HG03354 (cell line): Measurements from ENCODE around the gene TMTC1.

Experiments
- ATAC-seq: cut with Tn5 transposase; IDR thresholded peaks from one replicate; pipeline ENCODE4 v1.9.1; 2021; ENCODE audit warnings: mild to moderate bottlenecking; ENCODE audit not compliant: unreplicated experiment, poor library complexity, severe bottlenecking

Gene TMTC1

DNA sequence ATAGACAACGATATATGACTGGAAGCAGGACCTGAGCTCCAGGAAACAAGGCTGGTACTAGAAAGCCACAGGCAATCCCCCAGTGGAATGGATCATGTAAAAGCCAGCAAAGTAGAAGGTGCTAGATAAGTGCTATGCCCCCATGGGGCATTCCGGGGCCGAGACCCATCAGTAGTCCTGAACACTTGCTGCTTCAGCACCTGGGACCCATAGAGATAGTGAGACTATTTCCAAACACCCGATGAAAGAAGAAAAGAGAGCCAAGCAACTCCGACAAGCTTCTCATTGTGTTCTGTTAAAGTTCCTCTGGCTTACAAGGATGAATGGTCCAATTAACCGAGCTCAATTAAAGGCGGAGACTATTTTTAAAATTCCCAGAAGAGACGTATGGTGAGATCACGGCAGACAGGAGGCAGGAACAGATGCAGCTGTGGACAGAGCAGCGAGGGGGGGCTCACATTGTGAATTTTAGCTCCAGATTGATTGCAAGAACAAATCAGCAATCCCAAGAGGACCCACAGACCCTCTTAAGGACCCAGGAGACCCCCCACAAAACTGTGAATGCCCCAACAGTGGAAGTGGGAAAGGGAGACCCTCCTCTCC is 143.7 kb downstream of the TMTC1 start:
- ATAC-seq = no peak

DNA sequence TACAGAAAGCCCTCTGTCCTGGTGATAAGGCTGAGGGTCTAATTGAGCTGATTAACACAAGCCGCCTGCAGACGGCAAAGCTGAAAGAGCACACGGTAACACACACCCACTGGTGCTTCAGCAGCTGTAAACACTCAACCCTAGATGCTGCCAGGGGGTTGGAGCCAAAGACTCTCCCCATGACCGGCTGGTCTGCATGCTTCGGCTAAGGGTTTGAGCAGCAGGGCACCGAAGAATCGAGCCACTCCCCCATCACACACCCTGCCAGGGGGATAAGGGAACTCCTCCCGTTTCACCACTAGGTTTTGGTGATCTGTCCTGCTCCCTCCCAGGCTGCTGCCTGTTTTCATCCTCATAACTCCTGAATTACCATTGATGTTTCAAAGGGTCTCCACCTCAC is 145.2 kb downstream of the TMTC1 start:
- ATAC-seq = no peak

DNA sequence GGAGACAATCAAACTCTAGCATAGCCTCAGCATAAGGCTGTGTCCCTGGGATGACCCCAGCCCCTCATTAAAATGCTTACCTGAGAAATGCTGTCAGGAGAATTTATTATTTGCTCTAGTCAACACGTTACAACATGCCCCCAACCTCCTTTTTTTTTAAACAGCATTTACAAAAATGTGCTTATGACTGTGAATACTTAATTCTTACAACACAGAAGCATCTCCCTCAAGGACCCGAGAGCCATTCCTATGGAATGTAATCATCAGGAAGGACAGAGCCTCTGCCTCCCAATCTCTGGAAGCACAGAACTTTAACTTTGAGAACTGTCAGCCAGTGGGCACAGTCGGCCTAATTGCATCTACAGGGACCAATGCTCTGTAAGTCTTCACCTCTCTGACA is 149.7 kb downstream of the TMTC1 start:
- no peak for ATAC-seq

DNA sequence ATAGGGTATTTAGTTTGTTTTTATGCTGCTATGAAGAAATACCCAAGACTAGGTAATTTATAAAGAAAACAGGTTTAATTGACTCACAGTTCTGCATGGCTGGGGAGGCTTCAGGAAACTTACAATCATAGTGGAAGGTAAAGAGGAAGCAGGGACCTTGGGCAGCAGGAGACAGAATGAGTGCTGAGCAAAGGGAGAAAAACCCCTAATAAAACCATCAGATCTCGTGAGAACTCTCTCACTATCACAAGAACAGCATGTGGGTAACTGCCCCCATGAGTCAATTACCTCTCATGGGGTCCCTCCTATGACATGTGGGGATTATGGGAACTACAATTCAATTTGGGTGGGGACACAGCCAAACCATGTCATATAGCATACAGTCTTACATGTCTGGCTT is 153.6 kb downstream of the TMTC1 start:
- peak; percentile 60 for ATAC-seq

DNA sequence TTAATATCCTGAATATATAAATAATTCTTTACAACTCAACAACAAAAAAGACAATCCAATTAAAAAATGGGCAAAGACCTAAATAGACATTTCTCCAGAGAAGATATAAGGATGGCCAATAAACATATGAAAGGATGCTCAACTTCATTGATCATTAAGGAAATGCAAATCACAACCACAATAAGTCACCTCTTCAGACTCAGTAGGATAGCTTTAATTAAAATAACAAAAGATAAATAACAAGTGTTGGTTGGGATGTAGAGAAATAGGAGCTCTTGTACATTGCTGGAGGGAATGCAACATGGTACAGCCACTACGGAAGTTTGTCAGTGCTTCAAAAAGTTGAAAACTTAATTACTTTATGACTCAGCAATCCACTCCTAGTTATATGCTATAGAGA is 156.5 kb downstream of the TMTC1 start:
- no peak for ATAC-seq

DNA sequence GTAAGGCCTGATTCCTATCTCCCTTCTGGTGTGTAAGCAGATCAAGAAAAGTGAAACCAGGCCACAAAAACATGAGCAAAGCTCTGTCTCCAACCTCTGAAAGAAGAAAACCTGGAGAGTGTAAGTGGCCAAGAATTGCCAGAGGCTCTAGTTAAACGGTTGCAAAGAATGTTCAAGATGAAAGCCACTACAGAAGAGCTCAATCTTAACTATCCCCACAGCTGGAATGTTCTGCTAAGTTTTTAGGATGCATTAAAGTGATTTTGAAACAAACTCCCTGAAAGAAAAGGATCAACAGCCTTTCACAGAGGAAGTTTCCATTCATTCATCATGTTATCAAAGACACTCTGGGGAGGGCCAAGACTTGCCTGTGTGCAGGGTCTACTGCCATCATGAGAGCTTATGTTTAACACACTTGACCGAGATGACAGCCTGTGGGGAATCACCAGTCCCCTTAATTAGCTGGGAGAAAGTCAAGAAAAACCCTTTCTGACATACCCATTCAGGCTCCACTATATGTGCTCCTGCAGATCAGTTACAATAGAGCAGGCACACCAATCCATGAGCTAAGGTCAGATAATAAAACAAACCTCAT is 158.3 kb downstream of the TMTC1 start:
- no peak for ATAC-seq

DNA sequence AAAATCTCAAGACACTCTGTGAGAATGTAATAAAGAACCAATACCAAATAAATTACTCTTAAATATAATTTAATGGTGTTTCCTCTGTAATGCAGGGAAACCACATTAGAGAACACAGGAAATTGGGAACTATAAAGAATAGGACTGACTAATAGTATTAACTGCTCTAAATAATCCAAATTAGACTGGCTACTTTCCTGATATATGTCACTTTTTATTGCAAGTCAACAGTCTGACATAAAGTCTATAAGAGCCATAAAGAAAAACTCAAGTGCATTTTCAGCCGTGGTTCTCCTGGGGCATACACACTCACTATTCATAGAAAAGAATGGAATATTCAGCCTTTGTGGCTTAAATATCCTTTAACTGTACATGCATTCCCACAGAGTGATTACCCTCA is 161.5 kb downstream of the TMTC1 start:
- ATAC-seq = no peak

DNA sequence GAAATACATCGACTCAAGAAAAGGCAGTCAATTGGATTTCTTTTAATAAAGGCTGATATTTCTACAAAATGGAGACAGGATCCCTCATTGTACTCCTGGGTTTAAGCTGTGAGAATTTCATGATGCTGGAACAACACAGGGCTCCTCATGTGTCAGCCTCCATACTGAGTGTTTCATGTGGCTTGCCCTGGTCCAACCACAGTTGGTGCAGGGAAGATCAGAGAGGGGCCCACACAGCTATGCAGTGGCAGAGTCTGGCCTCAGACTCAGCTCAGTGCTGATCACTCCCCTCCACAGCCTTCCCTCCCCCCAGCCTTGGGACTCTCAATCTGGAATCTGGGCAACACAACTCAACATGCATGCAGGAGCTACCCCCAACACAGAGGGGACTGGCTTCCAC is 163.7 kb downstream of the TMTC1 start:
- no peak for ATAC-seq

DNA sequence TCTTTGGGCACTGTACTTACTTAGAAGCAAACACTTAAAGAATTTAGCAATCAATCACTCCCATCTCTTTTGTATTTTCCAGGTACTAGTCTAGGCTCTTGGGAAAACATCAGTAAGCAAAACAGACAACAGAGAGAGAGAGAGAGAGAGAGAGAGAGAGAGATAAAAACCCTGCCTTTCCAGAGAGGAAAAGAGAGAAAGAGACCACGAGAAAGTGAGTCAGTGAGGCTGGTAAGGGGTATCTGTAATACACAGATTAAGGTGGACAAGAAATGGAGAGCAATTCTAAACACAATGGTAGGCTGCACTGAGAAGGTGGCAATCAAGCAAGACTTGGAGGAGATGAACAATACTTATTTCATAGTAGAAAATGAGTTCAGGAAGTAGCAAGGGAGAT is 166.3 kb downstream of the TMTC1 start:
- no peak for ATAC-seq

DNA sequence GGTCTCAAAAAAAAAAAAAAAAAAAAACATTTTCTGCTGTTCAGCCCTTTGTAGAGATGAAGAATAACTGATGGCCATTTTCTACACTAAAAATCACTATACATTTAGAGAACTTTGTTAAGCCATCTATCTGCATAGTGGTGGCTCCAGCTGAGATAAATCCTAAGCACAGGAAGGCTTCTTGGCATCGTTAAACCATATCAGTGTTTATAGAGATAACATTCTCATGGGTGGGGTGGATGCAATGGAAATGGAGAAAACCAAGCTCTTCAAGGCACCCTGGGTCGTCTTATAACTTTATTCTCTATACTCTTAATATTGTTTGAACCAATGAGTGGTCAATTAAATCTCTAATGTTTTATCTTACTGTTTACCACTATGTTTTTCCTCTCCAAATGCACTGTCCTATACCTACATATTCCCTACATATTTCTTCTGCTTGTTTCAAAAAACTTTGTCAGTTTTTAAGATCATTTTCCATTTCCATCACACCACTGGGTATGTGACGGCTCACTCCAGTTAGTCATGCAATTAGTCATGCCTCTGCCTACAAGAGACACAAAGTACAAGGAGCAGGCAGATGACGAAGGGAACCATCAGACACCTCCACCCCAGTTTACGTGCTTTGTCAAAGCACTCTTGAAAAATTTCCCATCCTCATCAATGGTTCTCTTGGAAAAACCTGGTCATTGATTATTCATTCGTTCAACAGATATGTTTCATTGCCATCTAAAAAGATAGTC is 166.9 kb downstream of the TMTC1 start:
- no peak for ATAC-seq

DNA sequence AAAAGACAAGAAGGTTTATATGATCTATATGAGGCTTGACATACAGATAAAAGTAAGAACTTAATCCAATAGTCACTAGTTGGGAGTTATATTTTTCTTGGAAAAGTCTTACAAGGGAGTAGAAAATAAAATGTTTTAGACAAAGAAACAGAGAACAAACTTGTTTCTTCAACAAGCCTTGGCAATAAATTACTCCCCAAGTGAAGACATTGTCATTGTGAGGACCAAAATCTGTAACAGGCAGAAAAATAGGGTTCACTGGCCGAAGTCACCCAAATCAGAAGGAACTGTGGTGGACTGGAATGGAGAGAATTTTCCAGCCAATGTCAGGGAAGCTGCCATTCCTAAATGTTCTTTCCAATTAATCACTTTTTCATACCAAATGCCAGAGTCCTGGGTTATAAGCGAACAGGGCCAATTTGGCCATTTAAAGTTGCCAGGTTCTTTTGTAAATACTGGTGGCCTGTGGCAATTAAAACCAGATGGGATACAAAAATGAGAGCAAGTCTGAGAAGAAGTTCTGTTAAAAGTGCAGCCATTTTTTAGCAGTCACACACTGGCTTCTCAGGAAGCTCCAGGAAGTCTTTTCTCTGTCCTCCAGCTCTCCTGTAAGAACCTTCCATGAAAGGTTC is 168.9 kb downstream of the TMTC1 start:
- no peak for ATAC-seq

DNA sequence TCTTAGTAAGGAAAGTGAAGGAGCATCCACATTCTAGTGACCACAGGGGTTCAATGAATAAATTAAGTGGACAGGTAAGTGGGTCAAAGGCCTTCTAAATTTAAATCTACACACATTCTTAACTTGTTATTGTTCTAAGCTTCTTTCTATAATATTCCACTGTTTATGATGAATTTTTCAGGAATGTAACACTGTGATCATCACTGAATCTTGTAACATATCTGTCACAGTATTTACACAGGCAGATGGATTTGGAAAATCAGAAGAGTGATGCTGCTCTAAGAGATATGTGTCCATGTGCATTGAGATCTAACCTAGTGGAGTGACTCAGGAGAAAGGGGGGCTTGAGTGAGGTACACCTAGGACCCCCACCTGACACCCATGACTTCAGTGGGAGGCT is 170.8 kb downstream of the TMTC1 start:
- ATAC-seq = no peak

DNA sequence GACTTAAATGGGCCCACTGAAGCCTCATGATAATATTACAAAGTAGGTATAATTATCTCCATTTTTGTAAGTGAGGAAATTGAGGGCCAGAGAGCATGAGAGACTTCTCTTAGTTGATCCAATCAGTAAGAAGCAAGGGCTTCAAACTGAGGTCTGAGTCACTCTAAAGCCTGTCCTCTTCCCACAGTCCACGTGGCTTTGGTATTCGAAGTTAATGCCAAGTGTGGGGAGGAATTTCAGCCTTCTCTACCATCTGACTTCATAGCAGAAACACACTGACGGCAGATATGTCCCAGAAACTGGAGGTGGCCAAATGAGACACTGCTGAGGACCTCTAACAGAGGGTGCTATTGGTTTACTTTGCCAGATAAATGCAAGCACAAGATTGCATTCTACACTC is 171.8 kb downstream of the TMTC1 start:
- no peak for ATAC-seq

DNA sequence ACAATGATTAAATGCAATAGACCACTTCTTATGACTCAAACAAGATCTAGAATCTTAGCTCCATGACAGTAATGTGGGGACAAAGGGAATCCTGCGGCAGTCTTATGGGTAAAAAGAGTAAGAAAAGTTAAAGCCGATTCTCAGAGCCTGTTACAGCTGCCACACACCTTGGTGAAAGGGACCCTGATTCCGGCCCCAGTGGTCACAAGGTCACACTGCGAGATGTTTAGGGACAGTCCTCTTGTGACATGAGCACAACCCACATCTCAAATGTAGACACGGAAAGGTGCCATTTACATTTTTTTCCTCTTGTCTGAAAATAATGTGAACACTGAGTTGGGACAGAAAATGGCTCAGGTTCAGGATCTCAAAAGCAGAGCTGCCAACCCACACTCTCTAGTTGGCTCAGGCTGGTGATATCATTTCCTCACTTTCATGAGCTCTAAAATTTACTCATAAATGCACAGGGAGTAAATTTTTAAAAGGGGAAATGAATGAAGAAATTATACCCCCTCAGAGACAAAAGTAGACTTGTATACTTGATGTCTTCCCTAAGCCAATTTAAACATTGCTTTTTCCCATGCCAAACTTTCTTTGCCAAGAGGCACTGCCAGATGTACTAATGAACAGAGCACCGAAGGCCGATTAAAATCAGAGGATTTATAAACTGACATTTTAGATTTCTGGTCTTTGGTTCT is 173.1 kb downstream of the TMTC1 start:
- ATAC-seq = no peak

DNA sequence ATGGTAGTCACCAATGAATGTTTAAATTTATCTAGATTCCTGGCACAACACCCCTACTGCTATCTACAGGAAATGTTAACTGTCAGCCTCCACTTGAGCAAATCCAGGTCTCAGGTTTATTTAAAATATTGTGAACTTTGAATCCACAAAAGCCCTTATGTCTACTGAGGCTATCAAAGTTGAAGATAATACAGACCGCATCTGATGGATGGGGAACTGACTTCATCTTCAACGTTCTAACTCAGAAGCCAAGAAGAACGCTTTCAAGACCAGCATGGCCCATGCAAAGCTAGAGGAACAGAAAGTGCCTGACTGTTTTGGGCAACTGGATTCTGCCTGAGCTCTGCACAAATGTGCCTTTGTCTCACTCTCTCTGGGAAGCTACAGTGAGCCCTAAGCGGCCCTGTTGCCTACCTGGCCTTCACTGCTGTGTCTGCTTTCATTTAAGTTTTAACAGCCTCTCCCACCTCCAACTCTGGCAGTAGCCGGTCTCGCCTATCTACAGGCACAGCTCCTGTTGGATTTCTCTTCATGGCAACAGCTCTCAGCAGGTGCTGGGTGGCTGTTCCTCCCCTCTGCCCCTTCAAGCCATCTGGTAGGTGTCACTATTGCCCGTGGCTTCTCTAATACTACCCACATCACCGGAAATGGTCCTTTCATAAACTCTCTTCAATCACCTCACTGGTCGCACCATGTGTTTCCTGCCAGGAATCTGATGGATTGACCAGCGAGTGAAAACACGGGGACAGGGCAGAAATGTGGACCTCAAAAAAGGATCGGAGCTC is 174.1 kb downstream of the TMTC1 start:
- no peak for ATAC-seq

DNA sequence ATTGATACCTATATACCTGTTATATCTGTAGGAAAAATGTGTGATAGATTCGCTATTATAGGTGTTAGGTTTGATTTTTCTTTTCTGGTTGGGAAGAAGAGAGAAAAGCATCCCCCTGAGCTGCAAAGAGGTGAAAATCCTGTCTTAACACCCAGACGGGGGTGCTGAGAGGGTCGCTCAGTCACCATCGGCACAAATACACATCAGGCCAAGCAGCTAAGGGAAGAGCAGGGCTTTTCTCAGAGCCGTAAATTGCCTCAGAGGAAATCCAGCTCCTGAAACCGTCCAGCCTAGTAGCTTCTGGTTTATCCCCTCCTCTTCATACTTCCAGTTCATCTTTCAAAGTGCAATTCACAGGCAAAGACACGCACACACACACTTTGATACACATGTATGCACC is 175.2 kb downstream of the TMTC1 start:
- ATAC-seq = no peak

DNA sequence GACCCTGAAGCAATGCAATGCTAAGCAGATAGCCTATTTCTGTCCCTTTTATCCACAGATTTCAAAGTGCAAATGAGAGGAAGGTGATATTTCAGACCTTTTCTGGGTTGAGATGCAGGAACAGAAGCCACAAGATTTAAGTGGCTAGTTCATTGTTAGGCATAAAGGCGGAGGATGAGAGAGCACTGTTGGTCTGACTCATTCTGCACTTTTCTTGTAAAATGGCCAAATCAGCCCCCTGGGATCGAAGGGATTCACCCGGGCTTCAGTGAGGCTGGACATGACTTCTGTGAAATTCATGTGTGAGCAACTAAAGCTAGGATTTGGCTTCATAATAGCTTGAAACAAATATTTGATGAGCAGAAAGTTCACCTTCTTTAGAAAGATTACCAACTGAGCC is 184.4 kb downstream of the TMTC1 start:
- no peak for ATAC-seq

DNA sequence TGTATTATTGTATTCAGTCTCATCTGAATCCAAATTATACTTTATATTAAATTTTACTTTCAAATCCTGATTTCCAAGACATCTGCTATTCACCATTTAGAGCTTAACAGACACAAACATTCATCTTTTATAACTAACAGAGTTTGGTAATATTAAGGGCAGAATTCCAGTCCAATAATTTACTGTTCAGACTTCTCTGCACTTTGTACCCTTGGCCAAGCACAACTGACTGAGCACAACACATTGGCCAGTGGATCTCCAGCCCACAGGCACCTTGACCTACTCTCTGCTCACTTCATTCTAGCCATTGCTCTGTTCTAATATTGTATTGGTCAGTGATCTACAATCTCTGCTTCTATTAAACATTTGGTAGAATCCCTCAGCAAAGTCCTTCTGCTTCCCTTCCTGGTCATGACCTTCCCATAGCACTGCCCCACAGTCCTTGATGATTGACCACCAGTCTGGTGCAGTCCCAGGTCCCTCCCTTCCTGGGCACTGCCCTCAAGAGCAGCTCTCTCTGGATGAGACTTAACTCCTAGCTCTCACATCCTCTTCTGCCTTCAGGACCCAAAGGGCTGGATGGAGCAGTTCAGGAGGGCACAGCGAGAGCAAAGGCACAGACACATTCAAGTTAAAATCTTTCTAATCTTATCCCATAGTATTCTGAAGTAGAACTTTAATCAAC is 188.5 kb downstream of the TMTC1 start:
- no peak for ATAC-seq

DNA sequence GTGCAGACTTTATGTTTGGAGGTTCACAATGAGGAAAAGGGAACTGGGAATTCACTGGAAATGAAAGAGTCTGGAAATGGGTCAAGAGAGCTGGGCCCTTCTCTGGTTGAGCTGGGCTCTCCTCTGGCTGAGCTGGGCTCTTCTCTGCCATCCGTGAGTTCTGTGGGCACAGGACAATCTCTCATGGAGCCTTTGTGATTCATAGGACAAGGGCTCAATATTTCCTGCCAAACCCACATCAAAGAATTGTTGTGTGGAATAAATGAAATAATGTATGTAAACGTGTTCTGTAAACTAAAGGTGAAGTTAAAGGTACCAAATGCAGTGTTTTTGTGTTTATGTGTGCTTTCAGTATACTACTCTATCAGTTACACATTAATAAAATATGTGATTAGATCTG is 190.7 kb downstream of the TMTC1 start:
- ATAC-seq = no peak
